Measurements from ENCODE around the gene COL19A1.

The COL19A1 gene

DNA sequence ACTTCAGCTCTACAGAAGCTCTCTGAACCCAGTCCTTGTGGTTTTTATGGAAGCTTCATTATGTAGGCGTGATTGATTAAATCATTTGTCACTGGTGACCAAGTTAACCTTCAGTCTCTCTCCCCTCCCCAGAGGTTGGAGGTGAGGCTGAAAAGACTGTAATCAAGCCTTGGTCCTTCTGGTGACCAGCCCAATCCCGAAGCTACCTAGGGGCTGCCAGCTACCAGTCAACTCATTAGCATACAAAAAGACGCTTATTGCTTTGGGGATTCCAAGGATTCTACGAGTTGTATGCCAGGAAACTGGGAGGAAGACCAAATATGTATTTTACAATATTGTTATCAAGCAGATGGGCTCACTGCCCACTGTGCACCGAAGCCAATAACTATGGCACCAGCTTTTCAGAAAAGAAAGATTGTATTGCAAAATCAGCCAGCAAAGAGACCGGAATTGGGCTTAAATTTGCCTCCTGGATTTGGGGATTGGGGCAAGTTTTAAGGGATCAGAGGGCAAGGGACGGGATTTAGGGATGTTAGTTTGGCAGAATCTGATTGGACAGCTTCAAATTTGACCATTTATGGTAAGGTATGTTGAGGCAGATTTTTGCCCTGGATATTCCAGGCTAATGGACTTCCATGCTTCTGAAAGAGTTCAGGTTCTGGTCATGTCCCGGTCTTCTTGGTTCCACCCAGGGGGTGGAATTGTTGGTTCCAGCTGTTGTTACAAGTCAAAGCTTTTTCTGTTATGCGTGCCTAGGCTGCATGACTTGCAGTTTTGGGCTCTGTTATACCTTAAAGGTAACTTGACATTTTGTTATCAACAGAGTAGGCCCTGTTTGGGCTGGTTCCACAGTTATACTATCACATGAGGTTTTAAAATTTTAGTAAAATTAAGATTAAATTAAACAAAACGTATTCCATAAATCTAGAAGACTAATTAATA is 269.1 kb downstream of the COL19A1 start:
- no peak for DNase-seq

DNA sequence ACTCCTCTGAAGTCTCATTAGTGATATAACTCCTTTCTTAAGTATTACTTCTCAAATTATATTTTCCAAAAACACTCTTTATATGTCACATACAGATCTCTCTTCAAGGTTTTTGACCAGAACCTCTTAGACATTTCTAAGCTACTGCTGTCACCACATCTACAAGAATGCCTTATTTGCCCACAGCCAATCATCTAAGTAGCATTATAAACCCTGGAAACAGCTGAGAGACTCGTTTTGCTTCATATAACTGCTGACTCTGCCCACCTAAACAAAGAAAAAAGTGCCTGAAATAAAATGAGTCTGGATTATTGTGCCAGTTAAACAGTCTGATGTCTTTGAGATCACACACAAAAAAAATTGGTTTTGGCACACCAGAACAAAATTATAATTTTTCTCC is 270.6 kb downstream of the COL19A1 start:
- DNase-seq, result no peak

DNA sequence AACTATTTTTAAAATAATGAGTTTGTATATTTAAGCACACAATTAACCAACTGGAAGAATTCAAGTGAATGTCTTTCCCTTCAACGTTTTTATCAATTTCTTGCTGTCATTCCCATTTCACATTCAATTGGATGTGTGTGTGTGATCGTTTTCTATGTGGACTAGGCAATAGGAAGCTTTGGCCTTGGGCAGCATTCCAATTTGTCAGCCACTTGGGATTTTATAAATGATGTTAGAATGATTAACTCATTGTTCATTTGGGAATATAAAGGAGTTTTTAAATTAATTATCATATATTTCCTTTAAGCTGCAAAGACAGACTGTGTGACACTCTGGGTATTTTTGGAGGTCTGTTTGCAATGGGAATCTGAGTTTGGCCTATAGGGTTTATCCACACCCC is 274.1 kb downstream of the COL19A1 start:
- DNase-seq, result no peak

DNA sequence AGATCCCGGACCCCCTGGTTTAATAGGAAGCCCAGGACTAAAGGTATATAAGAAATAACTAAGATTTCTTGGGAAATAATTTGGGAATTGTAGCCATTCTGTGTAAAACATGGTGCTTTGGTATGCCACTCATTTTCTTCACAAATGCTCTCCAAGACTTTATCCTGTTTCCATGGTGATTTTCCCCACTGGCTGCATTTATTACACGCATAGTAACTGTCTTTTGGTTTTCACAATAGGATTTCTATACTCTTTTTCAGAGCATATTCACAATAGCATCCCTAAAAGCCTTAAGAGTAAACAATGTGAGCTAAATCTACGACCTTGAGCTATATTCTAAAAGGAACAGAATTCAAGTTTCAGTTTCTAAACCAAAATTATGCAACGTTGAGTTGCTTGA is 275.7 kb downstream of the COL19A1 start:
- no peak for DNase-seq

GRCh38 chr6:70145178-70145577 is 278.8 kb downstream of the COL19A1 start:
- no peak for DNase-seq

DNA sequence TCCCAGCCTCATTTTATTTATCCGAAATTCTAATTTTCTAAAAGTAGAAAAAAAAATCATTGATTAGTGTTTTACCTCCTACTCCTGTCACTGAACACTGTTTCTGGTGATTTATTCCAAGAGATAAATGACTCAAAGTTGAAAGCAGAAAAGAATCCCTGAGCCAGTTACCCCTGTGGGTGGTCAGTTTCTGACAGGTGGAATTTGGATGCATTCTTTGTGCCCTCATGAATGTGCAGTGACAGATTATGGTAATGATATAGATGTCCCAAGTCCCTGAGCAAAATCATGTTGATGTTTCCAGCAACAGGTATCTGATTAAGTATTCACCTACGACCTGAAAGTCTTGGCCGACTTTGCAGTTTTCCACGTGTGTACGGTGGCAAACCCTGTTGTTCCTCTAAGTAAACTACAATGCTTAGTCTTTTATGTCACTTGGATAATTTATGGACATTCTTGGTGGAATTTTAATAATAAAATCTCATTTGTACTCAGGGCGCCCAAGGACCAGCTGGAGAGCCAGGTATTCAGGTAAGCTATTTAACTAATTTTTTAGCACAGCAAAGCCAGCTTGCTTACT is 282.9 kb downstream of the COL19A1 start:
- no peak for DNase-seq

DNA sequence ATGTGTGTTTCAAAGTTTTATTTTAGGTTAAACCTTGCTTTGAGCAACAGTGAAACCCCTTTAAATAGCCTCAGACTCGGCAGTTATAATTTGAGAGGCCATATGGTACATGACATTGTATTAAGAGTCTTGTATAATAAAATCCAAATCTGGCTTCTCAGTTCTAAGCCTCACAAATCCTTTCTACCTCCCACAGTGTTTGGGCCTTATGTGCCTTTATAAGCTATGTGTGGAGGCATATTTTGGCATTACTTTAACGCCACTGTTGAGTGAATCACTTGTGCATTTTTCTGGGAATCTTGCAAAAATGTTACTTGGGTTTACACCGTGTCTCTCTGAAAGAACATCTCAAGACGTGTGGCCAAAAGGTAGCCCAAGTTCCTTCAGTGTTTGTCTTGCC is 284.2 kb downstream of the COL19A1 start:
- DNase-seq, result no peak

DNA sequence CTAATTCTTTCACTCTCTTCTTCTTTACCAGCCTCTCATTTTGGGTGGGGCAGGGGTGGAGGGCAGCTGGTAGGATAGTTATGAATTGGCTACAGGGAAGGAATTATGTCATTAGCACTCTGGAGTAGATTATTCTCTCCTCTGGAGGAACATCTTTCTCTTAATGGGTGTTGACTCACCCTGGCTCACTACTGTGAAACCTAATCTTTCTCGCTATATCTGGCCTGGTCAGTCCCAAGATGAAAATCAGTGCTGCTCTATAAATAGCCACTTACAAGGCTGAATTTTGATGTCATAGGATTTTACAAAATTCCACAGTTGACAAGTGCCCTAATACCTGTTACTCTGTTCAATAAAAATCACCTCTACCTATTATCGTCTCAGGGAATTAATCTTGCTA is 285.3 kb downstream of the COL19A1 start:
- no peak for DNase-seq

- DNase-seq, result no peak
Observed at GRCh38 chr6:70152786-70153185, 286.4 kb downstream of the COL19A1 start.

GRCh38 chr6:70157086-70157485 is 290.7 kb downstream of the COL19A1 start:
- no peak for DNase-seq

DNA sequence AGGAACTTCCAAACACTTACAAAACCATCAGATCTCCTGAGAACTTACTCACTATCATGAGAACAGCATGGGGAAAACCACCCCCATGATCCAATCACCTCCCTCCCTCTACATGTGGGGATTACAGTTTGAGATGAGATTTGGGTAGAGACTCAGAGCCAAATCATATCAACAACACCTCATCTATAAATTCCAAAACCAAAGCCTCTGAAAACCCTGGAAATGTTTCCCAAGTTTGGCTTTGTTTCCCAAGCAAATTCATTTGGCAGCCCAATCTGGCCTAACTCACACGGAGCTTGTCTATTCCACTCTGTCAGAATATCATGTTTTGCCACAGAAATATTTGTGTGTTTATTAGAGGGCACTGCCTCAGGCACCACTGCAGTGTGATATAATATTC is 293.9 kb downstream of the COL19A1 start:
- DNase-seq, result no peak

DNA sequence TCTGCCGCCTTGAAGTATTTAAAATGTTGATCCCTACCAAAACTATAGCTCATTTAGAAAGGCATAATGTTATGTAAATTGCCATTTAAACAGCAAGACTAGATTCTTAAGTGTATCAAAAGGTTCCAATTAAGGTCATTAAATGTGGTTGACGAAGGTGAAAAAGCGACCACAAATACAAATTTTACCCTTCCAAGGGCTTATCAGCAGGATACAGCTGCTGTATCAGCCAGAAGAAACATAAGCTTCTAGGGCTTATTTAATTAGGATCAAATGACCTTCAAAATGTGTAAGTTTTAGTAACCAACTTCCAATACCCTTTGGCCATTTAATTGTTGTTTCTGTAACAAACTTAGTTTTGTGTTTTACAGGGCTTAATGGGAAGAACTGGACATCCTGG is 296.6 kb downstream of the COL19A1 start:
- no peak for DNase-seq

DNA sequence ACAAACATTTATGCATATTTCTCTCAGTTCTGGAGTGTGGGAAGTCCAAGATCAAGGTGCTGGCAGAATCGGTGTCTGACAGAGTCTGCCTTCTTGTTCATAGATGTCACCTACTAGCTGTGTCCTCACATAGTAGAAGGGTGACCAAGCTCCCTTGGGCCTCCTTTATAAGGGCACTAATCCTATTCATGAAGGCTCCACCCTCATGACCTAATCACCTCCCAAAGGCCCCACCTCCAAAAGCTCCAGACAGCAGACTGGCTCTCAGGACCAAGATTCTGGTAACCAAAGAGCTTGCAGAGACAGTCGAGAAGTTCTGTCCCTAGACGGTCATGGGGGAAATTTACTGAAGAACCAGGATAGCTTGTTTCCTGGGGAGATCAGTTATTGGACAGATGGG is 297.4 kb downstream of the COL19A1 start:
- no peak for DNase-seq

DNA sequence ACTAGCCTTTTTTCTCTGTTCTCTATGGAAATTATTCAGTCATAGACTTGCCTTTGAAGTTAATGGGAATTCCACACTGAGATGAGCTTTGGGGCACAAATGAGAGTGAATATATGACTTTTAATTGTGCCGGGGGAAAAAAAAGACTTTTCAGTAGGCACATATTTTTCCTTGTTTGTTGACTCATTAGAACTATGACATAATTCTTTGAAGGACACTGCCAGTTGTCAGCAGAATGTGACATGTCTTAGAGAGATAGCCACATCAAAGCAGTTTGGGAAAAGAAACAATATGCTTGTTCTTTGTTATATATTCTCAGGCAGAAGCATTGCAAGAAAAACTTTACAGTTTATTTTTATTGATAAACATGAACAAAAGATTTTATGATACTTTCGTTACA is 298.2 kb downstream of the COL19A1 start:
- no peak for DNase-seq

- no peak for DNase-seq
Observed at GRCh38 chr6:70166088-70166958, 300.0 kb downstream of the COL19A1 start.

DNA sequence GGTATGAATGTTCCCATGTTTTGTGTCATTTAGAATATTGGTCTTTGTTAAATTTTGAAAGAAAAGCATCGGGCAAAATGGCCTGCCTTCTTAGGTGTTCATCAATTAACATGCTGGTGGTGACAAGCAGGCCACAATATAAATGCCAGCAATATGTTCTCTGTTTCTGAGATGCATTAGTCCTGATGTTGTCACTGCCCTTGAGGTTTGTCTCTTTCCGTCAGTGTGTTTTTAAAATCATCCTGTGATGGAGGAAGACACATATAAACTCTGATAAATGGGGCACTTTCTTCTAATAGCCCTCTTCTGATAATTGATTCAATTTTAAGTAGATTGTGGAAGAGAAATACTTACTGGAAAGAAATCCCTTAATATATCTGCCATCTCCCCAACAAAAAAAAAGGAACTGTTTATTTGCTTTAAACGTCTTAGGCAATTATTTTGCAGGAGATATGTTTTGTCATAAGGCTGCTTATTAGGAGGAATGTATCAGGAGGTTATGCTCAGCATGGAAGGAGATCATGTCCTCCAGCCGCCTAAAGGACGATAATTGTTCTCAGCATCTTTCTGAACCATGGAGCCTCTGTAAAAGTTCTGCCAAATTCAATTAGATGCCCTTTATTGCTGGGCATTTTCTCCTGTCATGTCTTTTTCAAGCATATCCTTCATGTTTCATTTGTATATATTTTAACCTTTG is 302.5 kb downstream of the COL19A1 start:
- DNase-seq, result no peak

GRCh38 chr6:70171236-70171635 is 304.9 kb downstream of the COL19A1 start:
- no peak for DNase-seq

DNA sequence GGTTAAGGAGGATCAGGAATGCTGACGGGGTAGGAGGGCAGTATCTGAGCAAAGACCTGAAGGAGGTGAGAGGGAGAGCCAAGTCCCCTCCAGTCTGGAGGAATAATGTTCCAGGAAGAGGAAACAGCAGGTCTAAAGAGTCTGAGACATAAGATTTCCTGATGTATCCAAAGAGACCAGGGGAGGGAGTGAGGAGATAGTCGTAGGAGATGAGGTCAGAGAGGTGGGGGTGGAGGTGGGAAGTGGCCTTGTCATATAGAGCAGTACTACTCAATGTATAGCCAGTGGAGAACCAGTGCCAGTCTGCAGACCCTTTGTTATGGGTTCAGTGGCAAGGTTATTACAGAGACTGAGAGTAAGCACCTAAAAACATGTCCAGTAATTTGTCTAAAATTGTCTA is 305.9 kb downstream of the COL19A1 start:
- DNase-seq, result no peak

GRCh38 chr6:70175770-70176169 is 309.4 kb downstream of the COL19A1 start:
- no peak for DNase-seq

- DNase-seq, result no peak
Observed at GRCh38 chr6:70176842-70177550, 310.6 kb downstream of the COL19A1 start.

- no peak for DNase-seq
Observed at GRCh38 chr6:70180183-70180900, 314.0 kb downstream of the COL19A1 start.
